K562 (cell line): ENCODE measurements around the gene GRXCR2.

Experiments
- CHD2 ChIP-seq: IDR thresholded peaks from 2 replicates; pipeline ENCODE4 v1.6.1; 2011; ENCODE audit warnings: low read depth, low read length
- POLR2A ChIP-seq: fragments of 450-650 bp; conservative IDR thresholded peaks from 2 replicates; pipeline ENCODE4 v1.6.1; 2016
- STAG1 ChIP-seq: sonication (generic); formaldehyde crosslinking; IDR thresholded peaks from 2 replicates; pipeline ENCODE4 v1.5.0; 2020; ENCODE audit warnings: missing genetic modification reagents, borderline replicate concordance
- YY1 ChIP-seq, 3 experiments: IDR thresholded peaks; 2 replicates each; pipeline ENCODE4 v1.6.1; 2011; ENCODE audit warnings: low read length in 2 of 3, mild to moderate bottlenecking in 2 of 3, moderate library complexity in 2 of 3, borderline replicate concordance in 1 of 3, control low read depth in 1 of 3, low read depth in 1 of 3; ENCODE audit not compliant: insufficient read depth in 3 of 3, insufficient replicate concordance in 2 of 3, control insufficient read depth in 1 of 3, insufficient read length in 1 of 3; ENCODE audit errors: extremely low read depth in 1 of 3
- ZNF766 ChIP-seq: fragments of 200-800 bp; sonication (Bioruptor generic); conservative IDR thresholded peaks from 2 replicates; pipeline ENCODE4 v1.6.1; 2016; ENCODE audit warnings: missing genetic modification characterization, missing compliant biosample characterization
- ZNF785 ChIP-seq: fragments of 250-450 bp; sonication (Bioruptor Pico); IDR thresholded peaks from 2 replicates; pipeline ENCODE4 v1.4.0; 2020; ENCODE audit warnings: mild to moderate bottlenecking
- TF ChIP-seq, protein P1 (sequence below): fragments of 450-650 bp; IDR thresholded peaks from 2 replicates; pipeline ENCODE4 v1.6.1; 2017; ENCODE audit warnings: mild to moderate bottlenecking, moderate library complexity
- TF ChIP-seq, protein P2 (sequence below): sonication (generic); formaldehyde crosslinking; IDR thresholded peaks from 2 replicates; pipeline ENCODE4 v1.5.0; 2020; ENCODE audit warnings: missing genetic modification reagents
- TF ChIP-seq, protein P3 (sequence below): fragments of 450-650 bp; formaldehyde crosslinking; IDR thresholded peaks from 2 replicates; pipeline ENCODE4 v1.4.0; 2020; ENCODE audit warnings: mild to moderate bottlenecking, moderate library complexity
- TF ChIP-seq, protein P4 (sequence below): sonication (generic); formaldehyde crosslinking; IDR thresholded peaks from 2 replicates; pipeline ENCODE4 v1.8.1; 2023; ENCODE audit warnings: mild to moderate bottlenecking, missing genetic modification reagents
- TF ChIP-seq, protein P5 (sequence below), 2 experiments: fragments of 450-650 bp; formaldehyde crosslinking in 1 of 2; IDR thresholded peaks; 2 replicates each; pipeline versions ENCODE4 v1.4.0 to v1.6.1; 2014 to 2020; ENCODE audit warnings: mild to moderate bottlenecking in 2 of 2, borderline replicate concordance in 1 of 2, low read depth in 1 of 2

GRCh38 chr5:145855763-145856267 is 17.0 kb downstream of the GRXCR2 start:
- TF ChIP-seq POLR2A (no peak), YY1 (IDR thresholded peaks at IDR 0.05; ENCODE audit: borderline replicate concordance in 1 of 3, control insufficient read depth in 1 of 3, extremely low read depth in 1 of 3, insufficient read depth in 3 of 3, insufficient read length in 1 of 3, insufficient replicate concordance in 2 of 3, low read depth in 1 of 3, low read length in 2 of 3) (no peak), ZNF766 (no peak), CHD2 (no peak), STAG1 (no peak), ZNF785 (CRISPR knock-in tag) (no peak)
- TF ChIP-seq, protein P1, sequence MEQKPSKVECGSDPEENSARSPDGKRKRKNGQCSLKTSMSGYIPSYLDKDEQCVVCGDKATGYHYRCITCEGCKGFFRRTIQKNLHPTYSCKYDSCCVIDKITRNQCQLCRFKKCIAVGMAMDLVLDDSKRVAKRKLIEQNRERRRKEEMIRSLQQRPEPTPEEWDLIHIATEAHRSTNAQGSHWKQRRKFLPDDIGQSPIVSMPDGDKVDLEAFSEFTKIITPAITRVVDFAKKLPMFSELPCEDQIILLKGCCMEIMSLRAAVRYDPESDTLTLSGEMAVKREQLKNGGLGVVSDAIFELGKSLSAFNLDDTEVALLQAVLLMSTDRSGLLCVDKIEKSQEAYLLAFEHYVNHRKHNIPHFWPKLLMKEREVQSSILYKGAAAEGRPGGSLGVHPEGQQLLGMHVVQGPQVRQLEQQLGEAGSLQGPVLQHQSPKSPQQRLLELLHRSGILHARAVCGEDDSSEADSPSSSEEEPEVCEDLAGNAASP, result no peak
- TF ChIP-seq, protein P2, sequence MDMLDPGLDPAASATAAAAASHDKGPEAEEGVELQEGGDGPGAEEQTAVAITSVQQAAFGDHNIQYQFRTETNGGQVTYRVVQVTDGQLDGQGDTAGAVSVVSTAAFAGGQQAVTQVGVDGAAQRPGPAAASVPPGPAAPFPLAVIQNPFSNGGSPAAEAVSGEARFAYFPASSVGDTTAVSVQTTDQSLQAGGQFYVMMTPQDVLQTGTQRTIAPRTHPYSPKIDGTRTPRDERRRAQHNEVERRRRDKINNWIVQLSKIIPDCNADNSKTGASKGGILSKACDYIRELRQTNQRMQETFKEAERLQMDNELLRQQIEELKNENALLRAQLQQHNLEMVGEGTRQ (CRISPR knock-in tag), result no peak
- TF ChIP-seq, protein P3, sequence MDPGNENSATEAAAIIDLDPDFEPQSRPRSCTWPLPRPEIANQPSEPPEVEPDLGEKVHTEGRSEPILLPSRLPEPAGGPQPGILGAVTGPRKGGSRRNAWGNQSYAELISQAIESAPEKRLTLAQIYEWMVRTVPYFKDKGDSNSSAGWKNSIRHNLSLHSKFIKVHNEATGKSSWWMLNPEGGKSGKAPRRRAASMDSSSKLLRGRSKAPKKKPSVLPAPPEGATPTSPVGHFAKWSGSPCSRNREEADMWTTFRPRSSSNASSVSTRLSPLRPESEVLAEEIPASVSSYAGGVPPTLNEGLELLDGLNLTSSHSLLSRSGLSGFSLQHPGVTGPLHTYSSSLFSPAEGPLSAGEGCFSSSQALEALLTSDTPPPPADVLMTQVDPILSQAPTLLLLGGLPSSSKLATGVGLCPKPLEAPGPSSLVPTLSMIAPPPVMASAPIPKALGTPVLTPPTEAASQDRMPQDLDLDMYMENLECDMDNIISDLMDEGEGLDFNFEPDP (CRISPR knock-in tag), result no peak
- TF ChIP-seq, protein P4, sequence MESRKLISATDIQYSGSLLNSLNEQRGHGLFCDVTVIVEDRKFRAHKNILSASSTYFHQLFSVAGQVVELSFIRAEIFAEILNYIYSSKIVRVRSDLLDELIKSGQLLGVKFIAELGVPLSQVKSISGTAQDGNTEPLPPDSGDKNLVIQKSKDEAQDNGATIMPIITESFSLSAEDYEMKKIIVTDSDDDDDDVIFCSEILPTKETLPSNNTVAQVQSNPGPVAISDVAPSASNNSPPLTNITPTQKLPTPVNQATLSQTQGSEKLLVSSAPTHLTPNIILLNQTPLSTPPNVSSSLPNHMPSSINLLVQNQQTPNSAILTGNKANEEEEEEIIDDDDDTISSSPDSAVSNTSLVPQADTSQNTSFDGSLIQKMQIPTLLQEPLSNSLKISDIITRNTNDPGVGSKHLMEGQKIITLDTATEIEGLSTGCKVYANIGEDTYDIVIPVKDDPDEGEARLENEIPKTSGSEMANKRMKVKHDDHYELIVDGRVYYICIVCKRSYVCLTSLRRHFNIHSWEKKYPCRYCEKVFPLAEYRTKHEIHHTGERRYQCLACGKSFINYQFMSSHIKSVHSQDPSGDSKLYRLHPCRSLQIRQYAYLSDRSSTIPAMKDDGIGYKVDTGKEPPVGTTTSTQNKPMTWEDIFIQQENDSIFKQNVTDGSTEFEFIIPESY (CRISPR knock-in tag), result no peak
- TF ChIP-seq, protein P5, sequence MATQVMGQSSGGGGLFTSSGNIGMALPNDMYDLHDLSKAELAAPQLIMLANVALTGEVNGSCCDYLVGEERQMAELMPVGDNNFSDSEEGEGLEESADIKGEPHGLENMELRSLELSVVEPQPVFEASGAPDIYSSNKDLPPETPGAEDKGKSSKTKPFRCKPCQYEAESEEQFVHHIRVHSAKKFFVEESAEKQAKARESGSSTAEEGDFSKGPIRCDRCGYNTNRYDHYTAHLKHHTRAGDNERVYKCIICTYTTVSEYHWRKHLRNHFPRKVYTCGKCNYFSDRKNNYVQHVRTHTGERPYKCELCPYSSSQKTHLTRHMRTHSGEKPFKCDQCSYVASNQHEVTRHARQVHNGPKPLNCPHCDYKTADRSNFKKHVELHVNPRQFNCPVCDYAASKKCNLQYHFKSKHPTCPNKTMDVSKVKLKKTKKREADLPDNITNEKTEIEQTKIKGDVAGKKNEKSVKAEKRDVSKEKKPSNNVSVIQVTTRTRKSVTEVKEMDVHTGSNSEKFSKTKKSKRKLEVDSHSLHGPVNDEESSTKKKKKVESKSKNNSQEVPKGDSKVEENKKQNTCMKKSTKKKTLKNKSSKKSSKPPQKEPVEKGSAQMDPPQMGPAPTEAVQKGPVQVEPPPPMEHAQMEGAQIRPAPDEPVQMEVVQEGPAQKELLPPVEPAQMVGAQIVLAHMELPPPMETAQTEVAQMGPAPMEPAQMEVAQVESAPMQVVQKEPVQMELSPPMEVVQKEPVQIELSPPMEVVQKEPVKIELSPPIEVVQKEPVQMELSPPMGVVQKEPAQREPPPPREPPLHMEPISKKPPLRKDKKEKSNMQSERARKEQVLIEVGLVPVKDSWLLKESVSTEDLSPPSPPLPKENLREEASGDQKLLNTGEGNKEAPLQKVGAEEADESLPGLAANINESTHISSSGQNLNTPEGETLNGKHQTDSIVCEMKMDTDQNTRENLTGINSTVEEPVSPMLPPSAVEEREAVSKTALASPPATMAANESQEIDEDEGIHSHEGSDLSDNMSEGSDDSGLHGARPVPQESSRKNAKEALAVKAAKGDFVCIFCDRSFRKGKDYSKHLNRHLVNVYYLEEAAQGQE (IDR thresholded peaks at IDR 0.05; ENCODE audit: borderline replicate concordance), result no peak
- TF ChIP-seq, protein P5 (CRISPR knock-in tag; IDR thresholded peaks at IDR 0.05; ENCODE audit: low read depth), result no peak
